H1 (cell line): ENCODE measurements around the gene DYNLT2. TPM values are rescaled to one million over a fixed set of nuclear protein-coding genes. Genes with fewer than 3 reads are reported as not detected.

Experiments
- CTCF ChIA-PET: fragments of 300-600 bp; sonication (Branson Sonifier 250); formaldehyde crosslinking; loops from one replicate; lab custom pipeline; 2021; ENCODE audit not compliant: partially characterized antibody; lab: Charles Lee
- POLR2A ChIA-PET: fragments of 300-600 bp; sonication (Branson Sonifier 250); formaldehyde crosslinking; loops from one replicate; lab custom pipeline; 2021; ENCODE audit warnings: inconsistent platforms; ENCODE audit not compliant: partially characterized antibody; lab: Charles Lee
- DNase-seq, 2 experiments: peaks; one replicate each; pipeline versions ENCODE4 v3.0.0 to v3.0.0-alpha.2; 2010 to 2022; ENCODE audit warnings: low spot score in 2 of 2, low read depth in 1 of 2, mixed read lengths in 1 of 2
- FAIRE-seq: peaks from 2 replicates; lab custom pipeline; 2011; peaks lifted over from hg19 to GRCh38; lab: Jason Lieb, UNC
- H2AFZ ChIP-seq: 2 replicates; pipeline ENCODE4 v1.8.1; 2012; ENCODE audit warnings: low read length, inconsistent platforms
- H2AK5ac ChIP-seq: 2 replicates; pipeline ENCODE4 v1.6.1; 2013; ENCODE audit warnings: low read depth, low read length
- H2BK120ac ChIP-seq: replicated peaks from 2 replicates; pipeline ENCODE3; 2013; ENCODE audit warnings: low read depth, low read length, inconsistent platforms
- H2BK12ac ChIP-seq: 2 replicates; pipeline ENCODE4 v1.6.1; 2013; ENCODE audit warnings: low read depth, low read length
- H2BK15ac ChIP-seq: 2 replicates; pipeline ENCODE4 v1.6.1; 2013; ENCODE audit warnings: low read length
- H2BK20ac ChIP-seq: 2 replicates; pipeline ENCODE4 v1.6.1; 2013; ENCODE audit warnings: low read length
- H2BK5ac ChIP-seq: 2 replicates; pipeline ENCODE4 v1.6.1; 2013; ENCODE audit warnings: low read depth, low read length
- H3K14ac ChIP-seq: 2 replicates; pipeline ENCODE4 v1.6.1; 2013; ENCODE audit warnings: inconsistent platforms; ENCODE audit not compliant: insufficient read length
- H3K18ac ChIP-seq: 2 replicates; pipeline ENCODE4 v1.6.1; 2013; ENCODE audit warnings: low read length; ENCODE audit errors: extremely low read depth
- H3K23ac ChIP-seq: 2 replicates; pipeline ENCODE4 v1.6.1; 2013; ENCODE audit warnings: inconsistent platforms; ENCODE audit not compliant: insufficient read length
- H3K23me2 ChIP-seq: 2 replicates; pipeline ENCODE4 v1.6.1; 2013; ENCODE audit warnings: low read depth, low read length
- H3K27ac ChIP-seq: 2 replicates; pipeline ENCODE4 v1.6.1; 2011; ENCODE audit warnings: low read depth, low read length, inconsistent platforms
- H3K27me3 ChIP-seq, 4 experiments: replicated peaks in 1 of 4; 1 replicate in 1 of 4; 2 replicates in 3 of 4; pipeline versions ENCODE4 v1.6.1 to v1.8.1; 2011 to 2013; ENCODE audit warnings: low read length in 3 of 4, mild to moderate bottlenecking in 3 of 4, inconsistent platforms in 2 of 4, mixed read lengths in 2 of 4, moderate library complexity in 1 of 4; ENCODE audit not compliant: control insufficient read depth in 3 of 4, insufficient read depth in 3 of 4; ENCODE audit errors: extremely low read depth in 1 of 4
- H3K36me3 ChIP-seq, 4 experiments: 2 replicates each; pipeline versions ENCODE4 v1.6.1 to v1.8.1; 2011 to 2013; ENCODE audit warnings: mild to moderate bottlenecking in 4 of 4, low read length in 3 of 4, moderate library complexity in 2 of 4, control low read depth in 1 of 4, inconsistent platforms in 1 of 4; ENCODE audit not compliant: insufficient read depth in 4 of 4, control insufficient read depth in 2 of 4
- H3K4ac ChIP-seq: replicated peaks from 2 replicates; pipeline ENCODE3; 2013; ENCODE audit warnings: low read length, low read depth, mixed read lengths, inconsistent platforms; ENCODE audit not compliant: insufficient read length
- H3K4me1 ChIP-seq, 4 experiments: replicated peaks in 1 of 4; 1 replicate in 1 of 4; 2 replicates in 3 of 4; pipeline versions ENCODE4 v1.6.1 to v1.8.1; 2011 to 2013; ENCODE audit warnings: low read length in 3 of 4, inconsistent platforms in 2 of 4, mixed read lengths in 1 of 4; ENCODE audit not compliant: insufficient read depth in 4 of 4, control insufficient read depth in 3 of 4
- H3K4me2 ChIP-seq, 2 experiments: 2 replicates each; pipeline versions ENCODE4 v1.6.1 to v1.8.1; 2011 to 2013; ENCODE audit warnings: low read depth in 2 of 2, low read length in 2 of 2, control low read depth in 1 of 2, inconsistent platforms in 1 of 2, mild to moderate bottlenecking in 1 of 2; ENCODE audit not compliant: insufficient read depth in 1 of 2
- H3K4me3 ChIP-seq, 4 experiments: fragments of 200-600, 300-600 bp in 1 of 4; sonication (generic), shearing (Covaris generic), sonication (Bioruptor Twin) in 1 of 4; 2 replicates each; pipeline versions ENCODE4 v1.5.1 to v1.8.1; 2011 to 2016; ENCODE audit warnings: low read length in 4 of 4, low read depth in 3 of 4, control low read depth in 2 of 4, inconsistent platforms in 2 of 4, mild to moderate bottlenecking in 2 of 4, mixed read lengths in 1 of 4, moderate library complexity in 1 of 4; ENCODE audit not compliant: insufficient read depth in 2 of 4; ENCODE audit errors: extremely low read depth in 1 of 4
- H3K56ac ChIP-seq: replicated peaks from 2 replicates; pipeline ENCODE3; 2013; ENCODE audit warnings: low read depth, mild to moderate bottlenecking, mixed read lengths, low read length, inconsistent platforms; ENCODE audit not compliant: insufficient read length
- H3K79me1 ChIP-seq: 2 replicates; pipeline ENCODE4 v1.6.1; 2013; ENCODE audit warnings: low read depth, low read length, control low read depth
- H3K79me2 ChIP-seq, 2 experiments: 2 replicates each; pipeline versions ENCODE4 v1.6.1 to v1.8.1; 2012 to 2013; ENCODE audit warnings: low read length in 2 of 2, mild to moderate bottlenecking in 2 of 2, inconsistent platforms in 1 of 2; ENCODE audit not compliant: insufficient read depth in 2 of 2, control insufficient read depth in 1 of 2
- H3K9ac ChIP-seq, 4 experiments: replicated peaks in 1 of 4; 1 replicate in 1 of 4; 2 replicates in 3 of 4; pipeline versions ENCODE4 v1.6.1 to v1.8.1; 2011 to 2013; ENCODE audit warnings: low read depth in 3 of 4, low read length in 3 of 4, control low read depth in 2 of 4, mild to moderate bottlenecking in 2 of 4, moderate library complexity in 2 of 4, inconsistent platforms in 1 of 4; ENCODE audit errors: extremely low read depth in 1 of 4
- H3K9me3 ChIP-seq, 2 experiments: 2 replicates each; pipeline versions ENCODE4 v1.6.1 to v1.8.1; 2012 to 2013; ENCODE audit warnings: mild to moderate bottlenecking in 2 of 2, moderate library complexity in 2 of 2, control low read depth in 1 of 2, inconsistent platforms in 1 of 2, low read depth in 1 of 2, low read length in 1 of 2, mixed read lengths in 1 of 2; ENCODE audit not compliant: insufficient read depth in 2 of 2
- H4K20me1 ChIP-seq, 2 experiments: replicated peaks in 1 of 2; 2 replicates each; pipeline versions ENCODE3 to v1.8.1; 2011 to 2013; ENCODE audit warnings: inconsistent platforms in 2 of 2, low read length in 2 of 2, mild to moderate bottlenecking in 1 of 2; ENCODE audit not compliant: insufficient read depth in 2 of 2, control insufficient read depth in 1 of 2
- H4K5ac ChIP-seq: 2 replicates; pipeline ENCODE4 v1.6.1; 2013; ENCODE audit warnings: low read length, low read depth, mixed read lengths, inconsistent platforms; ENCODE audit not compliant: insufficient read length
- H4K8ac ChIP-seq: 2 replicates; pipeline ENCODE4 v1.8.0; 2013; ENCODE audit warnings: mild to moderate bottlenecking, moderate library complexity, low read length, inconsistent platforms; ENCODE audit not compliant: insufficient read depth; ENCODE audit errors: extremely low read depth
- H4K91ac ChIP-seq: replicated peaks from 2 replicates; pipeline ENCODE3; 2013; ENCODE audit warnings: low read length, mixed read lengths, inconsistent platforms; ENCODE audit not compliant: insufficient read length
- BACH1 ChIP-seq: IDR thresholded peaks from 2 replicates; pipeline ENCODE4 v1.6.1; 2012; ENCODE audit warnings: low read length, improper control_type of control experiment
- BRCA1 ChIP-seq: IDR thresholded peaks from 2 replicates; pipeline ENCODE4 v1.6.1; 2012; ENCODE audit warnings: low read depth, low read length, improper control_type of control experiment
- CEBPB ChIP-seq: IDR thresholded peaks from 2 replicates; pipeline ENCODE4 v1.6.1; 2012; ENCODE audit warnings: low read depth, low read length
- CHD2 ChIP-seq: IDR thresholded peaks from 2 replicates; pipeline ENCODE4 v1.6.1; 2012; ENCODE audit warnings: low read length, improper control_type of control experiment
- EZH2 ChIP-seq: fragments of 200-600 bp; sonication (generic); IDR thresholded peaks from 2 replicates; pipeline ENCODE4 v1.7.1; 2012; ENCODE audit warnings: low read depth, mild to moderate bottlenecking, moderate library complexity, low read length, inconsistent platforms; ENCODE audit not compliant: severe bottlenecking
- KDM1A ChIP-seq: fragments of 200-600, 300-600 bp; sonication (generic); IDR thresholded peaks from 2 replicates; pipeline ENCODE4 v1.7.1; 2016; ENCODE audit warnings: mild to moderate bottlenecking, low read length, borderline replicate concordance
- KDM5A ChIP-seq: fragments of 200-600 bp; IDR thresholded peaks from 2 replicates; pipeline ENCODE4 v1.7.1; 2012; ENCODE audit warnings: mild to moderate bottlenecking, low read length, inconsistent platforms, mixed read lengths
- MAFK ChIP-seq: IDR thresholded peaks from 2 replicates; pipeline ENCODE4 v1.6.1; 2012; ENCODE audit warnings: low read depth, mild to moderate bottlenecking, improper control_type of control experiment, low read length
- NANOG ChIP-seq: IDR thresholded peaks from 2 replicates; pipeline ENCODE4 v1.6.1; 2011; ENCODE audit warnings: low read length, low read depth, mild to moderate bottlenecking, inconsistent platforms; ENCODE audit not compliant: insufficient read depth, poor library complexity, severe bottlenecking
- RXRA ChIP-seq: IDR thresholded peaks from 2 replicates; pipeline ENCODE4 v1.6.1; 2011; ENCODE audit warnings: low read depth, mild to moderate bottlenecking, low read length, moderate library complexity; ENCODE audit not compliant: insufficient read depth
- SUZ12 ChIP-seq: fragments of 200-600 bp; sonication (generic); IDR thresholded peaks from 2 replicates; pipeline ENCODE4 v1.6.1; 2012; ENCODE audit warnings: mild to moderate bottlenecking, inconsistent platforms, low read length, moderate library complexity, mixed read lengths
- WGBS, 2 experiments: shearing (Covaris generic) in 1 of 2; methylation state at CpG; one replicate each; pipeline versions ENCODE4 v1.1.6 to v1.1.7; 2013 to 2015; ENCODE audit warnings: low lambda C conversion rate in 2 of 2, mixed read lengths in 2 of 2, inconsistent platforms in 1 of 2, low coverage in 1 of 2, missing lambda C conversion rate in 1 of 2; ENCODE audit not compliant: insufficient replicate concordance in 2 of 2, insufficient coverage in 1 of 2, insufficient read length in 1 of 2; ENCODE audit errors: extremely low coverage in 1 of 2, missing lambda C conversion rate in 1 of 2; 5-methylcytosine and 5-hydroxymethylcytosine counted together
- polyA plus RNA-seq, 7 experiments: library from polyadenylated mRNA; depleted of rRNA in 3 of 7; stranded (reverse) in 5 of 7; unstranded in 2 of 7; fragments of >200 nt in 5 of 7; fragments of 200-250 nt in 2 of 7; gene quantifications; 1 replicate in 5 of 7; 2 replicates in 1 of 7; 4 replicates in 1 of 7; pipeline versions ENCODE4 v1.2.1 to v1.2.3, GENCODE V29; 2011 to 2013; ENCODE audit warnings: missing spikeins in 2 of 7, mixed read lengths in 2 of 7
- total RNA-seq: library from RNA; stranded (reverse); fragmentation: NEBNext Ultra II Directional; extraction: Animal tissue kit (Norgen Biotek cat#: 25700); gene quantifications from 2 replicates; pipeline ENCODE4 v1.2.1, GENCODE V29; 2021
- TF ChIP-seq, protein P1 (sequence below): IDR thresholded peaks from 2 replicates; pipeline ENCODE4 v1.6.1; 2011; ENCODE audit warnings: low read depth, mild to moderate bottlenecking, low read length; ENCODE audit not compliant: insufficient read depth
- TF ChIP-seq, protein P2 (sequence below): IDR thresholded peaks from 2 replicates; pipeline ENCODE4 v1.6.1; 2011; ENCODE audit warnings: low read length, improper control_type of control experiment

DYNLT2 gene
- total and polyA plus RNA-seq, 2 of the 8 experiments (the other 6 are each of a cell fraction or from before 2014, with no cell fraction given) = 0.48 to 1.8 TPM

GRCh38 chr6:169763308-169763707 lies 11.9 kb upstream of the DYNLT2 start:
- 86% methylated on average over 10 of the region's 10 CpGs; no CpG with 5 or more reads in 1 of the 2 experiments for WGBS, 2 experiments
- TF ChIP-seq EZH2 = no peak
- no peak for TF ChIP-seq KDM1A
- TF ChIP-seq, protein P1, sequence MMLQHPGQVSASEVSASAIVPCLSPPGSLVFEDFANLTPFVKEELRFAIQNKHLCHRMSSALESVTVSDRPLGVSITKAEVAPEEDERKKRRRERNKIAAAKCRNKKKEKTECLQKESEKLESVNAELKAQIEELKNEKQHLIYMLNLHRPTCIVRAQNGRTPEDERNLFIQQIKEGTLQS = no peak
- TF ChIP-seq CHD2 = no peak
- TF ChIP-seq RXRA = no peak
- TF ChIP-seq, protein P2, sequence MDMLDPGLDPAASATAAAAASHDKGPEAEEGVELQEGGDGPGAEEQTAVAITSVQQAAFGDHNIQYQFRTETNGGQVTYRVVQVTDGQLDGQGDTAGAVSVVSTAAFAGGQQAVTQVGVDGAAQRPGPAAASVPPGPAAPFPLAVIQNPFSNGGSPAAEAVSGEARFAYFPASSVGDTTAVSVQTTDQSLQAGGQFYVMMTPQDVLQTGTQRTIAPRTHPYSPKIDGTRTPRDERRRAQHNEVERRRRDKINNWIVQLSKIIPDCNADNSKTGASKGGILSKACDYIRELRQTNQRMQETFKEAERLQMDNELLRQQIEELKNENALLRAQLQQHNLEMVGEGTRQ = no peak
- TF ChIP-seq BACH1 = no peak
- TF ChIP-seq CEBPB = no peak
- no peak for TF ChIP-seq MAFK
- TF ChIP-seq BRCA1 = no peak
- no peak for TF ChIP-seq KDM5A
- TF ChIP-seq NANOG = no peak
- TF ChIP-seq SUZ12 = no peak

More at GRCh38 chr6:169763308-169763707, 11.9 kb upstream of the DYNLT2 start:
- Histone ChIP-seq H4K5ac (no peak overlapping the region), H2BK12ac (no peak overlapping the region), H3K9me3 (no peaks in the 10 kb centered on the region), H2BK120ac (no peak overlapping the region), H3K23ac (no peak overlapping the region), H3K56ac (no peak overlapping the region), H2AK5ac (no peak overlapping the region), H3K79me2 (no peaks in the 10 kb centered on the region; a peak in 1 of 4 replicates), H2AFZ (no peak overlapping the region), H3K27ac (no peak overlapping the region), H3K79me1 (no peaks in the 10 kb centered on the region), H2BK15ac (no peak overlapping the region), H3K18ac (no peak overlapping the region), H3K4me3 (no peak overlapping the region), H4K91ac (no peak overlapping the region), H3K4me2 (no peak overlapping the region), H4K8ac (no peak overlapping the region), H3K4me1 (no peaks in the 10 kb centered on the region), H3K4ac (no peak overlapping the region), H3K9ac (no peak overlapping the region), H3K36me3 (peaks cover 0 to 8% (median 3%) of the 10 kb centered on the region in 4 experiments; a peak in 3 of 8 replicates), H3K23me2 (peaks cover 2% of the 10 kb centered on the region; the same call in 1 of the 2 replicates), H3K14ac (no peak overlapping the region), H2BK20ac (no peak overlapping the region), H2BK5ac (no peak overlapping the region), H3K27me3 (no peaks in the 10 kb centered on the region), H4K20me1 (peaks cover 2 to 3% of the 10 kb centered on the region in 2 experiments)
- ChIA-PET POLR2A (interaction anchor here (1.6 to 2.6 kb wide), 3 partner anchors 11 to 38 kb away, joined by 5 to 12 read pairs (median 6); partner anchors contain the start of genes DYNLT2, ERMARD and PHF10), CTCF (interaction anchor here (1.7 kb wide), 1 partner anchor 10 kb away, joined by 6 read pairs; no protein-coding TSS in a partner anchor)
- DNase-seq (no peak), FAIRE-seq (no peak)
